Measurements from ENCODE around the gene OR3A2. TPM values are rescaled to one million over a fixed set of nuclear protein-coding genes. Genes with fewer than 3 reads are reported as not detected.

Gene OR3A2
- total and polyA plus RNA-seq, 7 donors, result 0.27 to 0.31 TPM; not detected in 5

GRCh38 chr17:3282901-3283300, 103.2 kb downstream of the OR3A2 start:
- H3K27me3 ChIP-seq, result no peaks in the 10 kb centered on the region
- WGBS, 2 donors, result 15 to 74% methylated on average over 1 of the region's 1 CpG
- TF ChIP-seq POLR2A (IDR thresholded peaks at IDR 0.05), result no peak
- TF ChIP-seq CTCF (IDR thresholded peaks at IDR 0.05), result no peak
- no peak for TF ChIP-seq POLR2AphosphoS5 (IDR thresholded peaks at IDR 0.05)
- no peak for TF ChIP-seq EP300 (IDR thresholded peaks at IDR 0.05)
- H3K27ac ChIP-seq, result no peak overlapping the region
- H3K36me3 ChIP-seq, result no peaks in the 10 kb centered on the region
- no peaks in the 10 kb centered on the region for H3K9me3 ChIP-seq
- H3K4me1 ChIP-seq, result no peaks in the 10 kb centered on the region
- DNase-seq, result no peak
- H3K4me3 ChIP-seq, result no peak overlapping the region
- intact Hi-C loops (cut with DNase I), result no loop called here

- WGBS, 2 donors, result 76 to 82% methylated on average over 4 of the region's 4 CpGs
- Histone ChIP-seq H3K4me3 (no peak overlapping the region), H3K4me1 (no peaks in the 10 kb centered on the region), H3K9me3 (no peaks in the 10 kb centered on the region), H3K27ac (no peak overlapping the region), H3K27me3 (no peaks in the 10 kb centered on the region), H3K36me3 (no peaks in the 10 kb centered on the region)
- DNase-seq, result no peak
- TF ChIP-seq EP300 (IDR thresholded peaks at IDR 0.05) (no peak), POLR2AphosphoS5 (IDR thresholded peaks at IDR 0.05) (no peak), POLR2A (IDR thresholded peaks at IDR 0.05) (no peak)
- intact Hi-C loops (cut with DNase I), result no loop called here
These were observed 110.0 kb downstream of the OR3A2 start for GRCh38 chr17:3276126-3276525.

- no peak overlapping the region for H3K4me3 ChIP-seq
- H3K27ac ChIP-seq, result no peak overlapping the region
- H3K4me1 ChIP-seq, result no peaks in the 10 kb centered on the region
- H3K27me3 ChIP-seq, result no peaks in the 10 kb centered on the region
- no peaks in the 10 kb centered on the region for H3K9me3 ChIP-seq
- TF ChIP-seq EP300 (IDR thresholded peaks at IDR 0.05), result no peak
- no peak for TF ChIP-seq CTCF (IDR thresholded peaks at IDR 0.05)
- no peak for TF ChIP-seq POLR2AphosphoS5 (IDR thresholded peaks at IDR 0.05)
- TF ChIP-seq POLR2A (IDR thresholded peaks at IDR 0.05), result no peak
- intact Hi-C loops (cut with DNase I), result no loop called here
- 85 to 86% methylated on average over 5 of the region's 5 CpGs for WGBS, 2 donors
- H3K36me3 ChIP-seq, result no peaks in the 10 kb centered on the region
- no peak for DNase-seq
These were observed 114.8 kb downstream of the OR3A2 start for GRCh38 chr17:3271072-3271848.

- TF ChIP-seq POLR2A (IDR thresholded peaks at IDR 0.05) (no peak), EP300 (IDR thresholded peaks at IDR 0.05) (no peak), POLR2AphosphoS5 (IDR thresholded peaks at IDR 0.05) (no peak), CTCF (IDR thresholded peaks at IDR 0.05) (no peak)
- Histone ChIP-seq H3K4me3 (no peak overlapping the region), H3K27me3 (no peaks in the 10 kb centered on the region), H3K9me3 (no peaks in the 10 kb centered on the region), H3K4me1 (no peaks in the 10 kb centered on the region), H3K36me3 (no peaks in the 10 kb centered on the region), H3K27ac (no peak overlapping the region)
- DNase-seq, result no peak
- intact Hi-C loops (cut with DNase I), result no loop called here
- 77 to 82% methylated on average over 13 of the region's 13 CpGs for WGBS, 2 donors
These were observed 125.5 kb downstream of the OR3A2 start for GRCh38 chr17:3260600-3260999.

GRCh38 chr17:3260163-3260562, 125.9 kb downstream of the OR3A2 start:
- H3K4me3 ChIP-seq, result no peak overlapping the region
- no peak for DNase-seq
- H3K27me3 ChIP-seq, result no peaks in the 10 kb centered on the region
- H3K27ac ChIP-seq, result no peak overlapping the region
- intact Hi-C loops (cut with DNase I), result no loop called here
- TF ChIP-seq POLR2AphosphoS5 (IDR thresholded peaks at IDR 0.05), result no peak
- TF ChIP-seq EP300 (IDR thresholded peaks at IDR 0.05), result no peak
- no peak for TF ChIP-seq CTCF (IDR thresholded peaks at IDR 0.05)
- no peak for TF ChIP-seq POLR2A (IDR thresholded peaks at IDR 0.05)
- WGBS, 2 donors, result 78 to 80% methylated on average over 1 of the region's 1 CpG
- no peaks in the 10 kb centered on the region for H3K9me3 ChIP-seq
- H3K36me3 ChIP-seq, result no peaks in the 10 kb centered on the region
- no peaks in the 10 kb centered on the region for H3K4me1 ChIP-seq
